Coronary artery (tissue), 2 donors: Measurements from ENCODE around the gene UBE3C.

ENCODE experiments used
- DNase-seq: peaks from one replicate; pipeline ENCODE4 v3.0.0-alpha.2; 2017; ENCODE audit warnings: low spot score
- H3K27ac ChIP-seq, 2 donors: fragments of 200-600 bp; sonication (generic); one replicate each; pipeline ENCODE4 v1.5.1; 2016 to 2019
- H3K4me3 ChIP-seq: fragments of 200-600 bp; sonication (generic); 2 replicates; pipeline ENCODE4 v1.5.1; 2016; ENCODE audit warnings: mild to moderate bottlenecking, moderate library complexity
- TF ChIP-seq, protein P1 (sequence below): fragments of 200-600 bp; sonication (generic); IDR thresholded peaks from one replicate; pipeline ENCODE4 v1.5.1; 2019; ENCODE audit warnings: antibody characterized with exemption

The UBE3C gene

DNA sequence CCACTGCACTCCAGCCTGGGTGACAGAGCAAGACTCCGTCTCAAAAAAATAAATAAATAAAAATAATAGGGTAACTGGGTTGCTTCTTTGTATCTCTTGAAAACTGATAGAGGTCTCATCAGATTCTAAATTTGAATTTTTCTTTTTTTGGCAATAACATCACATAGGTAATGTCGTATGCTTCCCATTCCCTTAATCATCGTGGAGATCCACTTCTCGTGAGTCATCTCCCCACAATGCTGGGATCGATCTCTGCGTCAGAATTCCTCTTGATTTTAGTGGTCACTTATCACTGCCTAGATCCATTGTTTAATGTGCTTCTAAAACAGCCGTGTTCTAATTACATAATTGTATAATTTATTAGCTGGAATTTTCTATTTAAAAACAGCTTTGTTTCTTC is 127.5 kb downstream of the UBE3C start:
- Histone ChIP-seq H3K27ac (no peak overlapping the region), H3K4me3 (no peak overlapping the region)
- TF ChIP-seq, protein P1, sequence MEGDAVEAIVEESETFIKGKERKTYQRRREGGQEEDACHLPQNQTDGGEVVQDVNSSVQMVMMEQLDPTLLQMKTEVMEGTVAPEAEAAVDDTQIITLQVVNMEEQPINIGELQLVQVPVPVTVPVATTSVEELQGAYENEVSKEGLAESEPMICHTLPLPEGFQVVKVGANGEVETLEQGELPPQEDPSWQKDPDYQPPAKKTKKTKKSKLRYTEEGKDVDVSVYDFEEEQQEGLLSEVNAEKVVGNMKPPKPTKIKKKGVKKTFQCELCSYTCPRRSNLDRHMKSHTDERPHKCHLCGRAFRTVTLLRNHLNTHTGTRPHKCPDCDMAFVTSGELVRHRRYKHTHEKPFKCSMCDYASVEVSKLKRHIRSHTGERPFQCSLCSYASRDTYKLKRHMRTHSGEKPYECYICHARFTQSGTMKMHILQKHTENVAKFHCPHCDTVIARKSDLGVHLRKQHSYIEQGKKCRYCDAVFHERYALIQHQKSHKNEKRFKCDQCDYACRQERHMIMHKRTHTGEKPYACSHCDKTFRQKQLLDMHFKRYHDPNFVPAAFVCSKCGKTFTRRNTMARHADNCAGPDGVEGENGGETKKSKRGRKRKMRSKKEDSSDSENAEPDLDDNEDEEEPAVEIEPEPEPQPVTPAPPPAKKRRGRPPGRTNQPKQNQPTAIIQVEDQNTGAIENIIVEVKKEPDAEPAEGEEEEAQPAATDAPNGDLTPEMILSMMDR = no peak
- no peak for DNase-seq

DNA sequence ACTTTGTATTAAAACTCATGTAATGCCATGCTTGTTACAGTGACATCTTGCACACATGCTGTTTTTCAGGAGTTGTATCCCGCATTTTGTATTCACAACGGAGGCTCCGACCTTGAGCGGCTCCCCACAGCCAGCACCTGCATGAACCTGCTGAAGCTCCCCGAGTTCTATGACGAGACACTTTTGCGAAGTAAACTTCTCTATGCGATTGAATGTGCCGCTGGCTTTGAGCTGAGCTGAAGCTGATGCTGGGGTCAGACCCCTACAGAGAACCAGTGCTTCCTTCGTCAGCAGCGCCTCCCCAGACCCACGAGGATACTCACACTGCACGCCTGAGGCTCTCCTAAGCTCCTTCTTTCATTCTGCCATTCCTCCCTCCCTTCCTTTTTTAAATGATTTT is 128.8 kb downstream of the UBE3C start:
- H3K27ac ChIP-seq = no peak overlapping the region
- H3K4me3 ChIP-seq = no peak overlapping the region
- no peak for DNase-seq
- TF ChIP-seq, protein P1 = no peak

DNA sequence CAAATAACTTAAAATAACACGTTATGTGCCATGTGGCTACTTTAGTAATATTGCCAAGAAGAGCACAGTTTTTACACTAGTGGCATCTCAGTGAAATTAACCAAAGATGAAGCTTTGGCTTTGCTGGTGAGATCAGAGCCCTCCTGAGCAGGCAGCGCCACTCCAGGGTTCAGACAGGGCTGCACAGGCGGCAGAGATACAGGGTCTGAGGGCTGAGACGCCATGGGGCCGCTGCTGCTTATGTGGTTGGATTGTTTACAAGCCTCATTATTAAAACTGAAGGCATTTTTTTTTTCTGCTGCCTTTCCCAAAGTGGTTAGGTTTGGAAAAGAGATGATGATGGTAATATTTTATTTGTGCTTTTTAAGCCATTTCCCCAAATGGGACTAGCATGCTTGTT is 129.2 kb downstream of the UBE3C start:
- DNase-seq = no peak
- TF ChIP-seq, protein P1 = no peak
- Histone ChIP-seq H3K27ac (no peak overlapping the region), H3K4me3 (no peak overlapping the region)

- no peak overlapping the region for H3K4me3 ChIP-seq
- TF ChIP-seq, protein P1 = no peak
- no peak for DNase-seq
- no peak overlapping the region for H3K27ac ChIP-seq
Observed at GRCh38 chr7:157268540-157268939, 129.8 kb downstream of the UBE3C start.

- TF ChIP-seq, protein P1 = no peak
- DNase-seq = no peak
Observed at GRCh38 chr7:157269341-157270059, 130.8 kb downstream of the UBE3C start.

GRCh38 chr7:157270060-157270444 is 131.3 kb downstream of the UBE3C start:
- Histone ChIP-seq H3K27ac (no peak overlapping the region), H3K4me3 (no peak overlapping the region)
- no peak for DNase-seq
- TF ChIP-seq, protein P1 = no peak

More at GRCh38 chr7:157269341-157270059, 130.8 kb downstream of the UBE3C start:
- Histone ChIP-seq H3K27ac (no peak overlapping the region), H3K4me3 (no peak overlapping the region)

- no peak for DNase-seq
- TF ChIP-seq, protein P1 = no peak
- Histone ChIP-seq H3K27ac (peak overlapping the region; percentile 90 to 91), H3K4me3 (no peak overlapping the region)
Observed at GRCh38 chr7:157271315-157271990, 132.7 kb downstream of the UBE3C start.
